ENCODE measurements around the gene SOCS4.

Gene SOCS4

GRCh38 chr14:55092341-55092740 is 65.3 kb downstream of the SOCS4 start:
- DNase-seq, result no peak

DNA sequence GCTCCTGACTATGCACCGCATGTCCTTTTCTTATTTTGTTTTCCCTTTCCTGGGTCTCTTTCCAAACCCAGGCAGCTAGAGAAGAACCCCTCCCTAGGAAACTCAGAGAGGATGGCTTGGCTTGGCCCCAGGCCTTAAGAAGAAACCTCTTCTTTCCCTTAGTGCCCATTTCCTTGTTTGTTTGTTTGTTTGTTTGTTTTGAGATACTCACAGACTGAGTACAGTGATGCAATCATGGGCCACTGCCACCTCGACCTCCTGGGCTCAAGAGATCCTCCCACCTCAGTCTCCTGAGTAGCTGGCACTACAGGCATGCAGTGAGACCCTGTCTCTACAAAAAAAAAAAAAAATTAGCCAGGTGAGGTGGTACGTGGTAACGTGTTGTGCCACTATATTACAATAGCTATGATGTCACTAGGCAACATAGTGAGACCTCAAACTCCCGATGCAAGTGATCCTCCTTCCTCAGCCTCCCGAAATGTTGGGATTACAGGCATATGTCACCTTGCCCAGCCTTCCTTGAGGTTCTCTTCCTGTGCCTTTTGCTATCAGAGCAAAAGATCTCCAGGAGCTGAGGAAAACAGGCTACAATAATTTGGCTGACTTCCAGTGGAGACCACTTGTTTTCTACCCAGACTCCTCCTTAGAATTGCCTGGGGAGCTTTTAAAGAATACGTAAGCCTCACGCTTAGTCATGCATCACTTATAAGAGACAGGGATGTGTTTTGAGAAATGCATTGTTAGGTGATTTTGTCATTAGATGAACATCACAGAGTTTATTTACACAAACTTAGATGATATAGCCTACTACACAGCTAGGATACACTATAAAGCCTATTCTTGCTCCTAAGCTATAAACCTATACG is 67.5 kb downstream of the SOCS4 start:
- DNase-seq, result no peak

DNA sequence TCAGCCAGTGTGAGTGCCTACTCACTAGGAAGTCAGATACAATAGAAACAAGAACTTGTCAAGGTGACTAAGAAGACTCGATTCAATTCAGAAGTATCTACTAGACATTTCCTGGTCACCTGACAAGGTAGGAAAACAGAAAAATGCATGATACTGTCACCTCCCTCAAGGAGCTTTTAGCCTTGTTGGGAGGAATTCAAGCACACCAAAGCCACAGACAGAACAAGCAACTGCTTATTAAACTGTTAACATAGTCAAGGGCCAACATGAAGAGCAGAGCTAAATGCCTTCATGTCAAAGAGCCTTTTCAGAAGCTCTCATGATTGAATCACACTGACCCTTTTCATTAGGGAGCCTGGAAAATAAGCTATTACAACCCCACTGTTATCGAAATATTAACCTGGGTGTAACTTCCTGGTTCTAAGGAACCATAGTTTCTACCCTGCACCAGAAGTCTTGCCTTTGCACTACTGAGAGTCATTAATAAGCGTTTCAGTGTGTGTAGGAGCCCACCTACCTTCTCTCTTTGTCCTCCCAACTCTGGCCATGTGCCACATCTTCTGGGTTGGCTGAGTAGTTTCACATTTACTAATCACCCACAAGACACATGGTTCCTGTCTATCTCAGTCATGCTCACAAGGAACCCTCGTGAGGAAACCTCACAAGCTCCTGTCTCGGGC is 71.0 kb downstream of the SOCS4 start:
- no peak for DNase-seq

- DNase-seq, result no peak
Measured at GRCh38 chr14:55098561-55098898, 71.5 kb downstream of the SOCS4 start.
